ENCODE data around the gene PREPL.

DNA sequence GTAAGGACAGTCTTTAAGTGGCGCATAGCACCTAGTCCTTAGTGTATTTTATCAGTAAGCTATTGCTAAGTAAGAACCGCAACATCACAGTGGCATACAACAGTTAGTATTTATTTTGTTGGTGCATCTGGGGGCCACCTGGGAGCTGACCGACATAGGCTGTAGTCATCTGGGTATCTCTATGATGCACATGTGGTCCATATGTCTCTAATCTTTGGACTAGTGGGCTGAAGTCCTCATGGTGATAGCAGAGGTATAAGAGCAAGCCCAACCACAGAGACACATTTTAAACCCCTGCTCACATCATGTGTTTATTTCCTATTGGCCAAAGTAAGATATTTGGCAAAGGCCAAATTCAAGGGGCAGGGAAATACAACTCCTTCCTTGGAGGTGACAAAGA is 3.3 kb upstream of the PREPL start:
- TF ChIP-seq POLR2A (IDR thresholded peaks at IDR 0.05), result no peak
- TF ChIP-seq, protein P1, sequence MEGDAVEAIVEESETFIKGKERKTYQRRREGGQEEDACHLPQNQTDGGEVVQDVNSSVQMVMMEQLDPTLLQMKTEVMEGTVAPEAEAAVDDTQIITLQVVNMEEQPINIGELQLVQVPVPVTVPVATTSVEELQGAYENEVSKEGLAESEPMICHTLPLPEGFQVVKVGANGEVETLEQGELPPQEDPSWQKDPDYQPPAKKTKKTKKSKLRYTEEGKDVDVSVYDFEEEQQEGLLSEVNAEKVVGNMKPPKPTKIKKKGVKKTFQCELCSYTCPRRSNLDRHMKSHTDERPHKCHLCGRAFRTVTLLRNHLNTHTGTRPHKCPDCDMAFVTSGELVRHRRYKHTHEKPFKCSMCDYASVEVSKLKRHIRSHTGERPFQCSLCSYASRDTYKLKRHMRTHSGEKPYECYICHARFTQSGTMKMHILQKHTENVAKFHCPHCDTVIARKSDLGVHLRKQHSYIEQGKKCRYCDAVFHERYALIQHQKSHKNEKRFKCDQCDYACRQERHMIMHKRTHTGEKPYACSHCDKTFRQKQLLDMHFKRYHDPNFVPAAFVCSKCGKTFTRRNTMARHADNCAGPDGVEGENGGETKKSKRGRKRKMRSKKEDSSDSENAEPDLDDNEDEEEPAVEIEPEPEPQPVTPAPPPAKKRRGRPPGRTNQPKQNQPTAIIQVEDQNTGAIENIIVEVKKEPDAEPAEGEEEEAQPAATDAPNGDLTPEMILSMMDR (IDR thresholded peaks at IDR 0.05), result no peak

Measured in Peyer's patch (tissue), 4 donors.